GM19328 (cell line): ENCODE measurements around the gene PRDM16.
"Not testable (repeated sequence)": the region's sequence is repeated elsewhere in the genome, so short reads cannot be mapped to it uniquely, and the experiment has no call there.

Experiments
- ATAC-seq: cut with Tn5 transposase; IDR thresholded peaks from one replicate; pipeline ENCODE4 v1.9.1; 2021; ENCODE audit warnings: mild to moderate bottlenecking, moderate library complexity; ENCODE audit not compliant: unreplicated experiment

Gene PRDM16

GRCh38 chr1:3270403-3271245 is 201.6 kb downstream of the PRDM16 start:
- no peak for ATAC-seq

GRCh38 chr1:3271866-3272265 is 202.9 kb downstream of the PRDM16 start:
- ATAC-seq = no peak

- no peak for ATAC-seq
Measured at GRCh38 chr1:3272321-3273045, 203.5 kb downstream of the PRDM16 start.

GRCh38 chr1:3273447-3273846 is 204.4 kb downstream of the PRDM16 start:
- no peak for ATAC-seq

- ATAC-seq = no peak
Measured at GRCh38 chr1:3274972-3275371, 206.0 kb downstream of the PRDM16 start.

- ATAC-seq = no peak
Measured at GRCh38 chr1:3275471-3276340, 206.7 kb downstream of the PRDM16 start.

DNA sequence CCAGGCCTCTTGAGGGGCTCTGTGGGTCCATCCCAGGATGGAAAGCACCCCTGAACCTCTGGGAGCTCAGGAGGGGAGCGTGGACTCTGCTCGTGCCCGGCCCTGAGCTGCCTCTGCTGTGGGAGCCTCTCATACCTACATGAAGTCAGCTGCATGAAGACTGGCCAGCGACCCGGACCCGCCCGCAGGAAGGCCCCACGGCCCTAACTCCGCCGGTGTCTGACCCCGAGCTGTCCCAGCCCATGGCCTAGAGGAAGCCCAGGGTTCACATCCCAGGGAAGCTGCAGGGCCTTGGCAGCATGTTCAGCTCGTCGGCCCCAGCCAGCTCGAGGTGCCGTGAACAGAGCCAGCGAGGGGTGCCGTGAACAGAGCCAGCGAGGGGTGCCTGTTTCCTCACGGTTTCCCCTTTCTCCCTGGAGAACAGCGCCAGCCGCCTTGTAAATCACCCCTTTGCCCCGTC is 207.4 kb downstream of the PRDM16 start:
- ATAC-seq = no peak

DNA sequence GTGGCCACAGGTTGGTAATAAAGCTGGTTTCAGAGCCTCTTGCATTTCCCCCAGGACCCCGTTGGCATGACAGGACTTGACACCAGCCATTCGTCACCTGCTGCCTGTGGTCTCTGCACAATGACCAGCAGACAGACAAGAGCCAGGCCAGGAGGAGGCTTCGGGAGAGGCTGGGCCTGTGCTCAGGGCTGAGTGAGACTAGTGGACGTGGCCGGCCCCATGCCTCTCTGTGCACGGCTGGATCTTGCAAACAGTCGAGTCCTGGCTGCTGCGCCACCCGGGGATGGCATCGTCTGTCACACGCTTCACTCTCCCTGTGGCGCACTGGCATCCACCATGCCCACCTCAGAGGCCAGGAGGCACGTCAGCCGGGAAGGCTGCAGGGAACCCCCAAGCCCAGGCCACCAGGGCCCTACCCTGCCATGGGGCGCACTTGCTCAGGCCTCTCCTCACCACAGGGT is 208.0 kb downstream of the PRDM16 start:
- ATAC-seq = no peak

- no peak for ATAC-seq
Measured at GRCh38 chr1:3277623-3278022, 208.6 kb downstream of the PRDM16 start.

GRCh38 chr1:3278416-3279181 is 209.6 kb downstream of the PRDM16 start:
- ATAC-seq = no peak

DNA sequence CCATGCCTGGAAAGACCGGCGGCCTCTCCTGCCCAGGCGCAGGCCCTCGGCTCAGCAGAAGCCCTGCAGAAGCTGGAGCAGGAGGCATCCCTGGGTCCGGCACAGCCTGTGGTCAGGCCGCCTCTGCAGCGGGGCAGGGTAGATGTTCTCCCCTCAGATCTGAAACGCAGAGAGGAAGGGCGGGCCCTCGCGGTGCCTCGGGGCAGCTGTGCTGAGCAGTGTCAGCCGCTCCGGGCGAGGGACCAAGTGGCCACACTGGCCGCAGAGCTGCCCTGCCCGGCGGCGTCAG is 210.1 kb downstream of the PRDM16 start:
- no peak for ATAC-seq

DNA sequence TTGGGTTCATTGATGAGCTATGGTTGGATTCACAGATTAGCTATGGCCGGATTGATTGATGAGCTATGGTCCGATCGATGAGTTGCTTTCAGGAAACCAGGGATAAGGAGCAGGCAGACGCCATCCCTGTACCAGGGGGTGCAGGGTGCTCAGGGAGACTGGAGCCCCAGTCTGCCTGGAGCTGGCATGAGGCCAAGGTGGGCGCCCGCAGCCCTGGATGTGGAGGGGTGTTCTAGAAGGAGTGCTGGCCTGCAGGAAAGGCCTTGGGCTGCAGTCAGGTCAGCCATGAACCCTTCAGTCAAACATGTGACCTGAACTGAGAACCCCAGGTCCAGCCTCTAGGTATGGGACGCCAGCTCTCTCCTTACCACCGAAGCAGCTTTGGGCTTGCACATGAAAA is 212.7 kb downstream of the PRDM16 start:
- ATAC-seq = no peak

DNA sequence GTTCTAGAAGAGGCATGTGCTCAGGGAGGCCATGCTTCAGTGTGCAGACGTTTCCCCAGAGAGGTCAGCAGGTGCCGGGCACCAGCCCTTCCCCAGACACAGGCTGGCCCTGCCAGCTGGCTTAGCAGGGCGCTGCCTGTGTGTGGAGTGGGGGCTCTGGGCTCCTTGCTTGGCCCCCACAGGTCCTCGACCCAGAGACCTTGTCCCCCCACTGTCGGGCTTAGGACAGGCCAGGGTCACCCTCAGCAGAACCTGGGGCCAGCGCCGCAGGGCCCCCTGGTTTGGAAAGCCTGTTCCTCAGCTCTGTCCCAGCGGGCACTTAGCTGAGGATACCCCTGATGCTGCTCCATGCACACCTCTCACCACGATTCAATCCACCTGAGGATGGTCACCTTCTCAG is 213.2 kb downstream of the PRDM16 start:
- no peak for ATAC-seq

GRCh38 chr1:3282656-3283430 is 213.8 kb downstream of the PRDM16 start:
- no peak for ATAC-seq

DNA sequence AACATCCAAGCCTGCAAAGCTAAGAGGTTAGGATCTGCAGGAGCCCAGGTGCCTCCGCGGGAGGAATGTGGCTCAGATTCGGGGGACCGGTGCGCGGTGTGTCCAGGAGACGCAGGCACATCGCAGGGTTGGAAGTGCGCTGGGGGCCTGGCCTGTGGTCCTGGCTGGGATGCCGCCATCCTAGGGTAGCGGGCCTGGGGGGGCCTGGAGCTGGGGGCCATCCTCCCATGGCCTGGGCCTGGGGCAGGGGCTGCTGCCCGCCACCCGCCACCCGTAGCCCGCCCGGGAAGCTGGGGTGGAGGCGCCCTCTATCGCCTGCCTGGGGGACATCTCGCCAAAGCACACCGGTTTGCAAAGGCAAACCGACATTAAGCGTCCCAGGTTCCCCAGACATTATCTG is 214.8 kb downstream of the PRDM16 start:
- ATAC-seq = no peak

DNA sequence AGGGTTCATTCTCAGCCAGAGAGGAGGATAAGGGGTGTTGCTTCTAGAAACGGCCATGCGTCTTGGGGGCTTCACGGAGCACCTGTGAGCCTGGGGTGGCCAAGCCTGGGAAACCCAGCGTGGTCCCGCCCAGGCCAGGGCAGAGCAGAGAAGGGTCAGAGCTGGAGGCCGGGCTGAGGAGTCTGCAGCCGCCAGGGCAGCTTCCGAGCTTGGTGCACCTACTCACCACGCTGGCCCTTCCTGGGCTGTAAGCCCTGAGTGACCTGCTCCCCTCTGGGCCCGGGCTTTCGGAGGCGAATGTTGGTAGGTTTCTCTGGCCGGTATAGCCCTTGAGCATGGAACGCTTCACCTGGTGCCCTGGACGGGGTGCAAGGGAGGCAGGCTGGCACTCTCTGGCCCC is 215.7 kb downstream of the PRDM16 start:
- no peak for ATAC-seq

DNA sequence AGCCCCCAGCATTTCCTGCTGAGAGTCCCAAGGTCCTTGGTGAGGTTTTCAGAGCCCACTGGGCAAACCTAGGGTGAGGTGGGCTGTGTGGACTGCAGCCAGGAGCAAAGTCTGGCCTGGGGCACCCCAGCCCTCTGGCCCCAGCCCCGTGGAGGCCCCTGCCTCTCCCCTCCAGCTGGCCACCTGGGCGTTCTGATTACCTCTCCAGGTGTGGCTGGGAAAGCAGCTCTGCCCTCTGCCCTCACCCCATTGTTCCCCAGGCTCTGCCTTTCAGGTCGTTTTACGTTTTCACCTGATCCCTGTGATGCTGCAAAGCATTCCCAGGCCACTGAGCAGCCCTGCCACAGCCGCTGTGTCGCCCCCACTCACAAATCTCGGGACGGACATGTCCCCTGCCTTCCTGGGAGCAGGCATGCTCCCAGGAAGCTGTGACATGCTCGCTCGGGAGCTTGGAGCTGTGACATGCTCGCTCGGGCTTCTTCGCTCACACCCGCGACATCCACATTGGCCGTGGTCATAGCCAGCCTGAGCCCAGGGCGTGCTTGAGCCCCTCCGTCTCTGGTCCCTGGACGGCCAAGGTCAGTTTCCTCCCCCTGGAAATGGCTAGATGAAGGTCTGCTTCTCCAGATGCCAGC is 216.2 kb downstream of the PRDM16 start:
- ATAC-seq = no peak

DNA sequence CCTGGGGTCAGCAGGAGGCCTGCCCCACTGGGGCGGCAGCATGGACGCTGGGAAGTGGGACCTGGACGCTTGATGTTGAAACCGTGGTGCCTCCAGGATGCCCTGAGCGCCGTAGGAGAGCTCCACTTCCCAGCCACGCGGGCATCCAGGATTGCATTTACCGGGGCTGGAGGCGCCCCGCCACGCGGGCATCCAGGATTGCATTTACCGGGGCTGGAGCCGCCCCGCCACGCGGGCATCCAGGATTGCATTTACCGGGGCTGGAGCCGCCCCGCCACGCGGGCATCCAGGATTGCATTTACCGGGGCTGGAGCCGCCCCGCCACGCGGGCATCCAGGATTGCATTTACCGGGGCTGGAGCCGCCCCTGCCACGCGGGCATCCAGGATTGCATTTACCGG is 218.1 kb downstream of the PRDM16 start:
- not testable (repeated sequence) for ATAC-seq

DNA sequence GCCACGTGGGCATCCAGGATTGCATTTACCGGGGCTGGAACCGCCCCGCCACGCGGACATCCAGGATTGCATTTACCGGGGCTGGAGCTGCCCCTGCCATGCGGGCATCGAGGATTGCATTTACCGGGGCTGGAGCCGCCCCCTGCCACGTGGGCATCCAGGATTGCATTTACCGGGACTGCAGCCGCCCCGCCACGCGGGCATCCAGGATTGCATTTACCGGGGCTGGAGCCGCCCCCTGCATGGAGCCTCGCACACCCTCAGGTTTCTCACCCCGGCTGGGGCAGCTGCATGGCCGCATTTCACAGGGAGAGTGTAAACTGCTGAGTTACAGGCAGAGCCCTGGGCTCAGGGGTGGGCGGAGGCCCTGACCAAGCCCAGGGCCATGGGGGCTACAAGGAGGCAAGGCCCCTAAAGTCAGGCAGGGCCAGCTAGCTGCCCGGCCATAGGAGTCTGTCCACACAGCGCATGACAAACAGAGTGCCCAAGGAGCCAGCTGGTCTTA is 218.7 kb downstream of the PRDM16 start:
- no peak for ATAC-seq
